Measurements from ENCODE around the gene TMEM145.

TMEM145 gene

GRCh38 chr19:42317535-42317934 is 4.4 kb downstream of the TMEM145 start:
- Histone ChIP-seq H2AFZ (ENCODE audit: low read length) (no peak overlapping the region), H3K27me3 (ENCODE audit: insufficient read depth, low read length, poor library complexity, severe bottlenecking) (no peaks in the 10 kb centered on the region), H3K9me3 (ENCODE audit: insufficient read depth, low read depth, low read length) (no peaks in the 10 kb centered on the region), H3K4me1 (ENCODE audit: insufficient read depth, low read length, poor library complexity, severe bottlenecking) (no peaks in the 10 kb centered on the region), H3K36me3 (ENCODE audit: insufficient read depth, low read length) (no peaks in the 10 kb centered on the region), H4K20me1 (ENCODE audit: insufficient read depth, low read length, poor library complexity, severe bottlenecking) (no peaks in the 10 kb centered on the region), H3K4me2 (ENCODE audit: low read depth, low read length, poor library complexity, severe bottlenecking) (no peak overlapping the region), H3F3A (ENCODE audit: low read depth) (no peaks in the 10 kb centered on the region), H3K4me3 (ENCODE audit: low read length, poor library complexity, severe bottlenecking) (no peak overlapping the region), H3K9me2 (replicated peaks; ENCODE audit: low read depth, low read length) (no peaks in the 10 kb centered on the region), H3K79me2 (ENCODE audit: insufficient read depth, low read length) (no peaks in the 10 kb centered on the region), H3K9ac (ENCODE audit: low read depth, low read length, poor library complexity, severe bottlenecking) (no peak overlapping the region)
- no peak for TF ChIP-seq CTCF (conservative IDR thresholded peaks at IDR 0.05; ENCODE audit: low read length)
- no peak for TF ChIP-seq EZH2phosphoT487 (IDR thresholded peaks at IDR 0.05; ENCODE audit: borderline replicate concordance)

GRCh38 chr19:42322305-42322704 is 9.2 kb downstream of the TMEM145 start:
- Histone ChIP-seq H3K9me3 (ENCODE audit: insufficient read depth, low read depth, low read length) (no peaks in the 10 kb centered on the region), H3K79me2 (ENCODE audit: insufficient read depth, low read length) (peaks cover 17% of the 10 kb centered on the region), H3K4me3 (ENCODE audit: low read length, poor library complexity, severe bottlenecking) (no peak overlapping the region), H2AFZ (ENCODE audit: low read length) (no peak overlapping the region), H3K9me2 (replicated peaks; ENCODE audit: low read depth, low read length) (no peaks in the 10 kb centered on the region), H4K20me1 (ENCODE audit: insufficient read depth, low read length, poor library complexity, severe bottlenecking) (peaks cover 13% of the 10 kb centered on the region), H3K27me3 (ENCODE audit: insufficient read depth, low read length, poor library complexity, severe bottlenecking) (no peaks in the 10 kb centered on the region), H3K4me1 (ENCODE audit: insufficient read depth, low read length, poor library complexity, severe bottlenecking) (peaks cover 10% of the 10 kb centered on the region), H3F3A (ENCODE audit: low read depth) (no peaks in the 10 kb centered on the region), H3K9ac (ENCODE audit: low read depth, low read length, poor library complexity, severe bottlenecking) (no peak overlapping the region), H3K4me2 (ENCODE audit: low read depth, low read length, poor library complexity, severe bottlenecking) (no peak overlapping the region), H3K36me3 (ENCODE audit: insufficient read depth, low read length) (no peaks in the 10 kb centered on the region)
- TF ChIP-seq CTCF (conservative IDR thresholded peaks at IDR 0.05; ENCODE audit: low read length) = no peak
- no peak for TF ChIP-seq EZH2phosphoT487 (IDR thresholded peaks at IDR 0.05; ENCODE audit: borderline replicate concordance)

- Histone ChIP-seq H3K9me2 (replicated peaks; ENCODE audit: low read depth, low read length) (no peaks in the 10 kb centered on the region), H3K4me1 (ENCODE audit: insufficient read depth, low read length, poor library complexity, severe bottlenecking) (peaks cover 22% of the 10 kb centered on the region), H3K4me2 (ENCODE audit: low read depth, low read length, poor library complexity, severe bottlenecking) (no peak overlapping the region), H3K79me2 (ENCODE audit: insufficient read depth, low read length) (peaks cover 29% of the 10 kb centered on the region), H4K20me1 (ENCODE audit: insufficient read depth, low read length, poor library complexity, severe bottlenecking) (peaks cover 13% of the 10 kb centered on the region), H3F3A (ENCODE audit: low read depth) (no peaks in the 10 kb centered on the region), H2AFZ (ENCODE audit: low read length) (no peak overlapping the region), H3K9me3 (ENCODE audit: insufficient read depth, low read depth, low read length) (no peaks in the 10 kb centered on the region), H3K9ac (ENCODE audit: low read depth, low read length, poor library complexity, severe bottlenecking) (no peak overlapping the region), H3K36me3 (ENCODE audit: insufficient read depth, low read length) (no peaks in the 10 kb centered on the region), H3K27me3 (ENCODE audit: insufficient read depth, low read length, poor library complexity, severe bottlenecking) (no peaks in the 10 kb centered on the region), H3K4me3 (ENCODE audit: low read length, poor library complexity, severe bottlenecking) (no peak overlapping the region)
- no peak for TF ChIP-seq CTCF (conservative IDR thresholded peaks at IDR 0.05; ENCODE audit: low read length)
Observed at GRCh38 chr19:42323473-42323851, 10.4 kb downstream of the TMEM145 start.

Measured in Loucy (cell line).